ENCODE results near the gene HPD.
A peak's percentile ranks its signal among the peaks of the same experiment; 100 is the strongest.

DNA sequence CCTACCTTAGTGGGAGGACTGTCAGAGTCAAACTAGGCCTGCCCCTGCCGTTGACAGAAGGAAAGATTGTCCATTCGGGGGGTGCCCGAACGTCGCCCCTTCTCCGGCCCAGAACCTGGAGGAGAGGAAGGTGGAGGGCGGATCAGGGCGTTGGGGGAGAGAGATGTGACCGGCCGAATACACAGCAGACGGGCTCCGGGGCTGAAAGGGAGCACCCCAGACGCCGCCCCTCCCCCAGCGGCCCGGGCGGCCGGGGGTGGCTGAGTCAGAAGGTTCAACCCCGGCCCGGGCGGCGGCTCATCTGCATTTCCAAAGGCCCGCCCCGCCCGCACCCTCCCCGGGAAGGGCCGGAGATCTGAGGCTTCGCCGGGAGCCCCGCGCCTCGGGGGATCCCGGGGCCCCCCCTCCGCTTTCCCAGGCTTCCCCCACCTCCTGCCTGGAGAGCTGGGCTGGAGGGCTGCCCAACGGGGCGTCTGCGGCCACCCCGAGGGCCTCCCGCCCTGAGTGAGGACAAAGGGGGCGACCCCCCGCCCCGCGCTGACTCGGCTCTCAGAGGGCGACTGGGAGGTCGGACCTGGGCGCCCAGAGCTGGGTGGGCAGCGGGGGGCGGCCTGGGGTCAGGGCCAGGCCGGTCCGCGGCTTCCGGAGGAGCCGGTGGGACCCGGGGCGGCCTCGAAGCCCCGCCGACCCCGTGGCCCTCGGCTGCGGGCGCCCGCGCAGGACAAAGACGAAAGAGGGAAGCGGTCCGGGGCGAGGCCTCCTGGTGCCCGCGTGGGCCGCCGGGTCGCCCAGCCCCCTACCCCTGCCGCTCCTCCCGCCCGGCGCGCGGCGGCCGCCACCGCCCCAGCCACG lies 58.6 kb downstream of the HPD start:
- TF ChIP-seq CTCF (IDR thresholded peaks at IDR 0.05), result peak in 1 of 2 donors; percentile 3
- peak in 1 of 2 donors; percentile 8 for TF ChIP-seq POLR2A (IDR thresholded peaks at IDR 0.05)
- TF ChIP-seq POLR2AphosphoS5 (IDR thresholded peaks at IDR 0.05), result peak in 2 of 3 donors; percentile 29 to 35
